ENCODE data around the gene ADAM33. TPM values are rescaled to one million over a fixed set of nuclear protein-coding genes. Genes with fewer than 3 reads are reported as not detected.

ADAM33 gene
- total and polyA plus RNA-seq, 2 of the 8 experiments (the other 6 are each of a cell fraction or from before 2014, with no cell fraction given) = 4.2 to 6.0 TPM

- TF ChIP-seq ATF2 (IDR thresholded peaks at IDR 0.05; ENCODE audit: low read length) (no peak), TEAD4 (IDR thresholded peaks at IDR 0.05; ENCODE audit: low read depth, low read length) (no peak)
These were observed 11.6 kb upstream of the ADAM33 start (continued) for GRCh38 chr20:3693376-3693775.

Measured in H1 (cell line).